ENCODE data around the gene LBR.
A peak's percentile ranks its signal among the peaks of the same experiment; 100 is the strongest.

Gene LBR

DNA sequence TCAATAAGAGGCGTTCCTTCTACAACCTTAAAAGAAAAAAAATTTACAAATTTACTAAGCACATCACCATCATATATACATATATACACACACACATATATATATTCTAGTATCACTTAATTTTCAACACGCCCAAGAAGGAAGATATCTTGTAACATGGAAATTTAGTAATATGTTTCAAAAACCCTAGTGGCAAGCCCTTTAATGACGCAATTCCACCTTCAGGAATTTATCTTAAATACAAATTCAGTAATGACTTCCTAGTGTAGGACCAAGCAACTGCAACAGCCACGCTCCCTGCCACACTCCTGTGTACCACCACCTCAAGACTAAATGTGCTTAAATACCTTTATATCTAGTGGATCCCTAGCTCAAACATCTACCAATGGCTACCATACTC, 12.5 kb downstream of the LBR start:
- no peaks in the 10 kb centered on the region for H3K27me3 ChIP-seq (ENCODE audit: insufficient read depth, low read length, poor library complexity, severe bottlenecking)
- H2AFZ ChIP-seq (ENCODE audit: low read length) = no peak overlapping the region
- peaks cover 99% of the 10 kb centered on the region for H3K36me3 ChIP-seq (ENCODE audit: insufficient read depth, low read length)
- H3F3A ChIP-seq (ENCODE audit: low read depth) = peaks cover 3% of the 10 kb centered on the region; the same call in 1 of the 2 replicates
- H3K9me3 ChIP-seq (ENCODE audit: insufficient read depth, low read depth, low read length) = no peaks in the 10 kb centered on the region
- H3K4me2 ChIP-seq (ENCODE audit: low read depth, low read length, poor library complexity, severe bottlenecking) = no peak overlapping the region
- no peak overlapping the region for H3K4me3 ChIP-seq (ENCODE audit: low read length, poor library complexity, severe bottlenecking)
- H3K4me1 ChIP-seq (ENCODE audit: insufficient read depth, low read length, poor library complexity, severe bottlenecking) = peaks cover 18% of the 10 kb centered on the region
- no peaks in the 10 kb centered on the region for H3K9me2 ChIP-seq (replicated peaks; ENCODE audit: low read depth, low read length)
- H3K79me2 ChIP-seq (ENCODE audit: insufficient read depth, low read length) = peaks cover 86% of the 10 kb centered on the region
- no peak overlapping the region for H3K9ac ChIP-seq (ENCODE audit: low read depth, low read length, poor library complexity, severe bottlenecking)
- H4K20me1 ChIP-seq (ENCODE audit: insufficient read depth, low read length, poor library complexity, severe bottlenecking) = peaks cover 69% of the 10 kb centered on the region
- TF ChIP-seq, protein P1, sequence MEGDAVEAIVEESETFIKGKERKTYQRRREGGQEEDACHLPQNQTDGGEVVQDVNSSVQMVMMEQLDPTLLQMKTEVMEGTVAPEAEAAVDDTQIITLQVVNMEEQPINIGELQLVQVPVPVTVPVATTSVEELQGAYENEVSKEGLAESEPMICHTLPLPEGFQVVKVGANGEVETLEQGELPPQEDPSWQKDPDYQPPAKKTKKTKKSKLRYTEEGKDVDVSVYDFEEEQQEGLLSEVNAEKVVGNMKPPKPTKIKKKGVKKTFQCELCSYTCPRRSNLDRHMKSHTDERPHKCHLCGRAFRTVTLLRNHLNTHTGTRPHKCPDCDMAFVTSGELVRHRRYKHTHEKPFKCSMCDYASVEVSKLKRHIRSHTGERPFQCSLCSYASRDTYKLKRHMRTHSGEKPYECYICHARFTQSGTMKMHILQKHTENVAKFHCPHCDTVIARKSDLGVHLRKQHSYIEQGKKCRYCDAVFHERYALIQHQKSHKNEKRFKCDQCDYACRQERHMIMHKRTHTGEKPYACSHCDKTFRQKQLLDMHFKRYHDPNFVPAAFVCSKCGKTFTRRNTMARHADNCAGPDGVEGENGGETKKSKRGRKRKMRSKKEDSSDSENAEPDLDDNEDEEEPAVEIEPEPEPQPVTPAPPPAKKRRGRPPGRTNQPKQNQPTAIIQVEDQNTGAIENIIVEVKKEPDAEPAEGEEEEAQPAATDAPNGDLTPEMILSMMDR (conservative IDR thresholded peaks at IDR 0.05; ENCODE audit: low read length) = no peak
- no peak for TF ChIP-seq EZH2phosphoT487 (IDR thresholded peaks at IDR 0.05; ENCODE audit: borderline replicate concordance)

DNA sequence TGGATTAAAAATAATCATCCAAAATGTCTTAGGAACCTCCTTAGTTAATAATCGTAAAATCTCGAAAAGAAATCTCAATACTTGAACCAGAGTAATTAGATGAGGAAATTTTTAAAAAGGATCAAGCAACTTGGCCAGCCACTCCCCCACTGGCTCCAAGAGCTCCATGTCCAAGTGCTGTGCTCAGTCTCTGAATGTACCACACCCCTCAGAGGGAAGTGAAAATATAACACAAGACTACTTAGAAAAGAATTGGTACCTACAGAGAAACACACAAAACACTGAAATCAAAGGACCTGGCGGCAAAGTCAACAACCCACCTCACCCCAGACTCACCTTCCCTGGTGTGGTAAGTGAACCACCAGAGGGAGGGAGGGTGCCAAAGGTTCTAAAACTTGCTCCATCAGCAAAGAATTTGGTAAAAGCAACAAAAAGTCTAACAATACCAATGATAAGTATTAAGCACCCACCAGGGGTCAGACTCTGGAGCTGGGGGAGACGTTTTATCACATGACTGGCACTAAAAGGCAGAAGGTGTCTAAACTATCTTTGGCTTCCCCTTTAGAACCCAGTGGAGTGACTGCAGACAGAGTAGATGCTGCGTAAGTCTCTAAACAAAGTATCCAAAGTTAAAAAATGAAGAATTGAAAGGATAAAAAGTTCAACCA, 14.0 kb downstream of the LBR start:
- Histone ChIP-seq H3K79me2 (ENCODE audit: insufficient read depth, low read length) (peaks cover 82% of the 10 kb centered on the region), H3K27me3 (ENCODE audit: insufficient read depth, low read length, poor library complexity, severe bottlenecking) (no peaks in the 10 kb centered on the region), H3K9me2 (replicated peaks; ENCODE audit: low read depth, low read length) (no peaks in the 10 kb centered on the region), H3K4me3 (ENCODE audit: low read length, poor library complexity, severe bottlenecking) (no peak overlapping the region), H3K4me1 (ENCODE audit: insufficient read depth, low read length, poor library complexity, severe bottlenecking) (peaks cover 10% of the 10 kb centered on the region), H3F3A (ENCODE audit: low read depth) (no peaks in the 10 kb centered on the region), H2AFZ (ENCODE audit: low read length) (no peak overlapping the region), H3K9me3 (ENCODE audit: insufficient read depth, low read depth, low read length) (no peaks in the 10 kb centered on the region), H3K36me3 (ENCODE audit: insufficient read depth, low read length) (peaks cover 98% of the 10 kb centered on the region), H3K4me2 (ENCODE audit: low read depth, low read length, poor library complexity, severe bottlenecking) (no peak overlapping the region), H4K20me1 (ENCODE audit: insufficient read depth, low read length, poor library complexity, severe bottlenecking) (peaks cover 59% of the 10 kb centered on the region), H3K9ac (ENCODE audit: low read depth, low read length, poor library complexity, severe bottlenecking) (no peak overlapping the region)
- TF ChIP-seq, protein P1 (conservative IDR thresholded peaks at IDR 0.05; ENCODE audit: low read length) = peak; percentile 29
- no peak for TF ChIP-seq EZH2phosphoT487 (IDR thresholded peaks at IDR 0.05; ENCODE audit: borderline replicate concordance)

DNA sequence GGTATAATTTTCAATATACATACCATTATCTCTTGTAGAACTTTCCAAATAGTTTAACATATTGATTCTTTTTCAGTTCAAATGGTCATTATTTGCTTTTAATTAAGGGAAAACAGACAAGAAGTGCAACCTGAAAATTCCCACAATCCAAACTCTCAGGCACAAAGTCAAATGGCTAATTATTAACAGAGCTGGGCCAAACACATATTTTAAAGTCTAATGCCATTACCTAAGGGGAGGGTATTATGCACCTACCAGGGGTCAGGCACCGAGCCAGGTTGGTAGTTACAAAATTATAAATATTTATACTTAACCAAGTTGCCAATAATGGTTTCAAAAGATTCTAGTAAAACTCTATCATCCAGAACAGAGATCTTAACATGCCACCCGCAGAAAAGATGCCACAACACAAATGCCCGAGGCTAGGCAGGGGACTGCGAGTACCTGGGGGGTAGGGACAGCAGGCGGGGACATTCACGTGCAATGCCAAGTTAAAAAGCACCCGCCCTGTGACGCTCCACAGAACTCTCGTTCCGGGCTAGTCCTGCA, 15.0 kb downstream of the LBR start:
- Histone ChIP-seq H3K36me3 (ENCODE audit: insufficient read depth, low read length) (peaks cover 96% of the 10 kb centered on the region), H3K9me2 (replicated peaks; ENCODE audit: low read depth, low read length) (no peaks in the 10 kb centered on the region), H3K4me1 (ENCODE audit: insufficient read depth, low read length, poor library complexity, severe bottlenecking) (peaks cover 6% of the 10 kb centered on the region), H3K4me3 (ENCODE audit: low read length, poor library complexity, severe bottlenecking) (no peak overlapping the region), H3K79me2 (ENCODE audit: insufficient read depth, low read length) (peaks cover 82% of the 10 kb centered on the region), H3K9me3 (ENCODE audit: insufficient read depth, low read depth, low read length) (no peaks in the 10 kb centered on the region), H3K27me3 (ENCODE audit: insufficient read depth, low read length, poor library complexity, severe bottlenecking) (no peaks in the 10 kb centered on the region), H4K20me1 (ENCODE audit: insufficient read depth, low read length, poor library complexity, severe bottlenecking) (peaks cover 51% of the 10 kb centered on the region), H3K9ac (ENCODE audit: low read depth, low read length, poor library complexity, severe bottlenecking) (no peak overlapping the region), H3K4me2 (ENCODE audit: low read depth, low read length, poor library complexity, severe bottlenecking) (no peak overlapping the region), H2AFZ (ENCODE audit: low read length) (no peak overlapping the region), H3F3A (ENCODE audit: low read depth) (no peaks in the 10 kb centered on the region)
- TF ChIP-seq EZH2phosphoT487 (IDR thresholded peaks at IDR 0.05; ENCODE audit: borderline replicate concordance) = no peak
- TF ChIP-seq, protein P1 (conservative IDR thresholded peaks at IDR 0.05; ENCODE audit: low read length) = no peak
